ENCODE measurements around the gene GPN3. TPM values are rescaled to one million over a fixed set of nuclear protein-coding genes. Genes with fewer than 3 reads are reported as not detected.
A peak's percentile ranks its signal among the peaks of the same experiment; 100 is the strongest.

The GPN3 gene
- polyA plus RNA-seq, 1 donor from 2014 or later = 23.8 TPM

DNA sequence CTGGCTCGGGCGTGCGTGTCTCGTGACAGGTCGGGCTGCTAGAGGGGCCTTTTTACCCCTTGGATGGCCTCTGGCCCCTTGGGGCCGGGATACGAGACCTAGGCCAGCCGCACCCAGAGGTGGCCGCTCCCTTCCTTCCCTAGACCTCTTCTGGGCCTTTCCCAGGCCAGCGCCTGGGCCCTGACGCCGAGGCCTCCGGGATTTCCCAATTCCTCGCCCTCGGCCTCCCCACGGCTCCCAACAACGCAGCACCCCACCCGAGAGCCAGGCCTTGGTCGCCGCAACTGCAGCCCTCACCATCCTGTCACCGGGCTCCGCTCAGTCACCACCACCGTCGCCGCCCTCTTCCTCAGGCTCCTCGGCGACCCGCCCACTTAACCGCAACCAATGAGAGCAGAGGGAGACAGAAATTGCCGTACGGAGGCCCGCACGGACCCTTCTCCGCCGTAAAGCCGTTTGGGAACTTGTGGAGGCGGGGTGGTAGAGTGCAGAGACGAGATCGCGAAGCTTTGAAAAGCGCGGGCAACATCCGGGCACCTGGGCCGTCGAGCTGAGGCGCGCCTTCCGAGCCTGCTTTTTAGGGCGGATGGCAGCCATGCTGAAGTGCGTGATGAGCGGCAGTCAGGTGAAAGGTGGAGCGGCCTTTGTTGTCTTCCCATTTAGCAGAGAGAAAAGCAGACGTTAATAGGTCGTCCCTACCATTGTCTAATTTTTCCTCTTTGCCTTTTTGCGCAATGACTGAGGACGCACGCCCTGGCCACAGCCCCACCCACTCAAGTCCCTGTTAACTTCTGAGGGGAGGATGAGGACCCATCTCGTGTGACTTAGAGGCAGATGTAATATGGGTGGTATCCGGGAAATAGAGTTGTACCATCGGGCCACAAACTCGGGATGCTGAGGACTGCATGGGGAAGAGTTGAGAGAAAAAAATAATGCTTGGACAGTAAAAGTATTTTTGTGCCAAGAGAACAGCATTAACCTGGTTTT, 34.0 kb upstream of the GPN3 start, which contains the start of the genes RAD9B and VPS29:
Gene RAD9B, plus strand, starts transcription at position 580 of the 987 bp plus-strand sequence. Its CDS starts 7 bp downstream, at position 587.
Gene VPS29, minus strand, starts transcription at position 360 of the 987 bp plus-strand sequence. Its CDS starts 60 bp downstream, at position 300.
- H3K9ac ChIP-seq (ENCODE audit: low read length) = peak within 1 kb of the TSS; percentile 90
- no peaks in the 10 kb centered on the region for H3K36me3 ChIP-seq (ENCODE audit: insufficient read depth, low read length)
- no peaks in the 10 kb centered on the region for H3K9me3 ChIP-seq (ENCODE audit: low read length)
- peaks cover 26% of the 10 kb centered on the region for H3K79me2 ChIP-seq (replicated peaks; ENCODE audit: insufficient read depth, low read length)
- H3F3A ChIP-seq (ENCODE audit: insufficient read depth, low read length, poor library complexity, severe bottlenecking) = peaks cover 4% of the 10 kb centered on the region
- peak within 1 kb of the TSS; percentile 88 for H3K4me3 ChIP-seq (ENCODE audit: low read length)
- H3K27ac ChIP-seq (ENCODE audit: low read length) = peak within 1 kb of the TSS; percentile 80
- no peaks in the 10 kb centered on the region for H4K20me1 ChIP-seq (ENCODE audit: insufficient read depth)
- H3K9me2 ChIP-seq (ENCODE audit: insufficient read depth, low read length) = no peaks in the 10 kb centered on the region
- H3K4me2 ChIP-seq (ENCODE audit: low read length) = peak within 1 kb of the TSS; percentile 69
- TF ChIP-seq RAD21 (conservative IDR thresholded peaks at IDR 0.05) = peak; percentile 11
- TF ChIP-seq REST (IDR thresholded peaks at IDR 0.05; ENCODE audit: borderline replicate concordance) = no peak
- TF ChIP-seq POLR2AphosphoS5 (IDR thresholded peaks at IDR 0.05) = peak; percentile 97
- TF ChIP-seq MXI1 (conservative IDR thresholded peaks at IDR 0.05; ENCODE audit: poor library complexity, severe bottlenecking) = peak; percentile 96
- TF ChIP-seq SMC3 (conservative IDR thresholded peaks at IDR 0.05; ENCODE audit: poor library complexity) = no peak
- TF ChIP-seq EP300 (conservative IDR thresholded peaks at IDR 0.05; ENCODE audit: poor library complexity, severe bottlenecking) = peak; percentile 40
- no peak for TF ChIP-seq TAF1 (IDR thresholded peaks at IDR 0.05; ENCODE audit: low read depth)
- no peak for TF ChIP-seq EZH2 (IDR thresholded peaks at IDR 0.05; ENCODE audit: borderline replicate concordance, insufficient read depth, low read length, poor library complexity, severe bottlenecking)
- H3K27me3 ChIP-seq (ENCODE audit: insufficient read depth, low read depth, low read length) = no peaks in the 10 kb centered on the region
- H2AFZ ChIP-seq (ENCODE audit: low read depth, low read length) = peak within 1 kb of the TSS; percentile 67

DNA sequence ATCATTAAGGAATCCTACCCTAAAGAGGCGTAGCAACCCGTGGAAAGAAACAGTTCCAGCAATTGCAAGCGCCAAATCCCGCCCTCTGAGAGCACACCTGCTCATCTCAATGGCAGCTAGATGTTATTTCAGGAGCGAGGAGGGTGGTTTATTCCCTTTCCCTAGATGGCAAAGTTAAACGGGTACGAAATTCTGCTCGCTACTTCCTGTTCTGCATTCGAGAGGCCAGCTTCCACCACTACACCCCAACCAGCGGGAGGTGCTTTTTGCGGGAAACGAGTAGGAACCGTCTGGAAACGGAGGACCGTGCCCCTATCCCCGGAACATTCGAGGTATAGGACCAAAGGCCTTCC, 33.3 kb upstream of the GPN3 start:
- Histone ChIP-seq H4K20me1 (ENCODE audit: insufficient read depth) (no peaks in the 10 kb centered on the region), H3K4me2 (ENCODE audit: low read length) (peak overlapping the region; percentile 69), H3K27me3 (ENCODE audit: insufficient read depth, low read depth, low read length) (no peaks in the 10 kb centered on the region), H3K79me2 (replicated peaks; ENCODE audit: insufficient read depth, low read length) (peaks cover 33% of the 10 kb centered on the region), H3K9me2 (ENCODE audit: insufficient read depth, low read length) (no peaks in the 10 kb centered on the region), H3K9me3 (ENCODE audit: low read length) (no peaks in the 10 kb centered on the region), H3K4me3 (ENCODE audit: low read length) (peak overlapping the region; percentile 88), H3F3A (ENCODE audit: insufficient read depth, low read length, poor library complexity, severe bottlenecking) (peaks cover 4% of the 10 kb centered on the region), H3K27ac (ENCODE audit: low read length) (peak overlapping the region; percentile 80), H3K36me3 (ENCODE audit: insufficient read depth, low read length) (no peaks in the 10 kb centered on the region), H2AFZ (ENCODE audit: low read depth, low read length) (peak overlapping the region; percentile 67), H3K9ac (ENCODE audit: low read length) (peak overlapping the region; percentile 90)
- TF ChIP-seq EZH2 (IDR thresholded peaks at IDR 0.05; ENCODE audit: borderline replicate concordance, insufficient read depth, low read length, poor library complexity, severe bottlenecking) = no peak

Measured in neural cell (in vitro differentiated cells).